ENCODE measurements around the gene MYO15B. TPM values are rescaled to one million over a fixed set of nuclear protein-coding genes. Genes with fewer than 3 reads are reported as not detected.

Gene MYO15B
- total RNA-seq, 1 donor from 2014 or later, result 18.1 TPM

DNA sequence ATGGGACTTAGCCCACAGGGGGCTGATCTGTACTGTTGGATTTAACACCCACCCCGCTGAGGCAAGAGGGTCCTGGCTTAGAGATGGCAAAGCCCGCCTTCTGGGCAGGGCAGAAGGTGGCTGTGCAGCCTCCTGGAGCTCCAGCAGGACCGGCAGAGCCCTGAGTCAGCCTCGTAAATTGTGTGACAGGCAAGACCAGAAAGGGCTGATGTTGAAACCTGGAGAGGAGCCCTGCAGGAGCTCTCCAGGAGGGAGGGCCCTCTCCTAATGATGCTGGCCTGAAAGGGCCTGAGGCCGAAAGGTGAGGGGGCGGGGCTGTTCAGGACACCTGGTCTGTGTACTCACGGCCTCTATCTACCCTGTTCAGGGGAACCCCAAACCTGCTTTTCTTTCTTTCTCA lies 22.5 kb upstream of the MYO15B start:
- Mint-ChIP-seq H3K4me3 (no peak overlapping the region), H3K9me3 (no peaks in the 10 kb centered on the region), H3K4me1 (ENCODE audit: low read depth) (no peaks in the 10 kb centered on the region), H3K27ac (no peak overlapping the region), H3K27me3 (ENCODE audit: insufficient read depth) (no peaks in the 10 kb centered on the region), H3K36me3 (ENCODE audit: low read depth) (no peaks in the 10 kb centered on the region)
- intact Hi-C loops (cut with micrococcal nuclease), result no loop called here
- no peak for DNase-seq (ENCODE audit: low spot score)

DNA sequence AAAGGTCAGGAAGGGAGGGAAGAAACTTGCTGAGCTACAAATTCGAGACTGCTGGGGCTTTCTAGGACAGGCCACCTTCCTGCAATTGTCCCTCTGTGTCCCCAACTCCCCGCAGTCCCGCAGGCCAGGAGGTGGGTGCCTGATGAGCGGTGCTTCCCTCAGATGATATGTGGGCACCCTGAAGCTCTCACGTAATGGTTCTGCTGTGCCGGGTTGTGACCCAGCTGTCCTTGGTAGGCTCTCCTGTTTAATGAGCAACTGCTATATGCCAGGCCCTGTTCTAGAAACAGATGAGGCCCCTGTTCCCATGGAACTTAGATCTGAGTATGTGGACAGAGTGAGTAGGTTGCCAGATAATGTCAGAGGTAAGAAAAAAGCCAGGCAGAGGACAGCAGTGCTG lies 22.0 kb upstream of the MYO15B start:
- no peak overlapping the region for H3K27ac Mint-ChIP-seq
- no peaks in the 10 kb centered on the region for H3K9me3 Mint-ChIP-seq
- H3K36me3 Mint-ChIP-seq (ENCODE audit: low read depth), result no peaks in the 10 kb centered on the region
- H3K4me3 Mint-ChIP-seq, result no peak overlapping the region
- no peaks in the 10 kb centered on the region for H3K4me1 Mint-ChIP-seq (ENCODE audit: low read depth)
- intact Hi-C loops (cut with micrococcal nuclease), result no loop called here
- no peaks in the 10 kb centered on the region for H3K27me3 Mint-ChIP-seq (ENCODE audit: insufficient read depth)
- DNase-seq (ENCODE audit: low spot score), result no peak

DNA sequence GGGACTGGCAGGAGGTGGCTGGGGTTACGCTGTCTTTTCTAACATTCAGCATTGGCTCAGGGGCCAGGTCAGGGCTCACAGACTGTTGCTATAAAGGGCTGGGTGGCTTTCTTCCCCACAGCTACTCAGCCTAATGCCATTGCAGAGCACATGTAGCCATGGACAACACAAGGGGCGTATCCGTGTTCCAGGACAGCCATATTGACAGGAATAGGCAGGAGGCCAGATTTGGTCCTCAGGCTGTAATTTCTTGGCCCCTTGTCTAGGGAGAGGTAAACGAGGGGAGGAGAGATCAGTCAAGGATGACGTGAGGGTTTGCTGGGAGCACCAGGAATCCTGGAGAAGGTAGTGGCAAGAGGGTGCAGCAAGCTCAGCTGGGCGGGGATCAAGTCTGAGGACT lies 21.2 kb upstream of the MYO15B start:
- intact Hi-C loops (cut with micrococcal nuclease), result no loop called here
- DNase-seq (ENCODE audit: low spot score), result no peak
- Mint-ChIP-seq H3K36me3 (ENCODE audit: low read depth) (no peaks in the 10 kb centered on the region), H3K4me3 (no peak overlapping the region), H3K27me3 (ENCODE audit: insufficient read depth) (no peaks in the 10 kb centered on the region), H3K9me3 (no peaks in the 10 kb centered on the region), H3K27ac (no peak overlapping the region), H3K4me1 (ENCODE audit: low read depth) (peaks cover 4% of the 10 kb centered on the region)

DNA sequence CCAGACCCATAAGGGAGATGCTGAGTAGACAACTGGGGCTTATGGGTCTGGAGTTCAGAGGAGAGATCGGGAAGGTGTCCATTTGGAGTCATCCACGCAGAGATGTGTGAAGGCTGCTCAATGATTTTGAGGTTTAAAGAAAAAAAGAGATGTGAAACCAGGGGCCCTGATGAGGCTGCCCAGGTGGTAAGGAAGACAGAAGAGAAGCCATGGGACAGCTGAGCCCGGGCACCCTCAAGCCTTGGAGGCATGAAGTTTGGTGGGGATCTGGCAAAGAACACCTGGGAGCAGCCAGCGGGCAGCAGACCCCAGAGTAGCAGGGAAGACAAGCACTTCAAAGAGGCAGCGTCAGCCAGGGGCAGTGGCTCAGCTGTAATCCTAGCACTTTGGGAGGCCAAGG lies 20.8 kb upstream of the MYO15B start:
- Mint-ChIP-seq H3K4me1 (ENCODE audit: low read depth) (peaks cover 5% of the 10 kb centered on the region), H3K27ac (no peak overlapping the region), H3K9me3 (no peaks in the 10 kb centered on the region), H3K27me3 (ENCODE audit: insufficient read depth) (no peaks in the 10 kb centered on the region), H3K36me3 (ENCODE audit: low read depth) (no peaks in the 10 kb centered on the region), H3K4me3 (no peak overlapping the region)
- intact Hi-C loops (cut with micrococcal nuclease), result no loop called here
- no peak for DNase-seq (ENCODE audit: low spot score)

DNA sequence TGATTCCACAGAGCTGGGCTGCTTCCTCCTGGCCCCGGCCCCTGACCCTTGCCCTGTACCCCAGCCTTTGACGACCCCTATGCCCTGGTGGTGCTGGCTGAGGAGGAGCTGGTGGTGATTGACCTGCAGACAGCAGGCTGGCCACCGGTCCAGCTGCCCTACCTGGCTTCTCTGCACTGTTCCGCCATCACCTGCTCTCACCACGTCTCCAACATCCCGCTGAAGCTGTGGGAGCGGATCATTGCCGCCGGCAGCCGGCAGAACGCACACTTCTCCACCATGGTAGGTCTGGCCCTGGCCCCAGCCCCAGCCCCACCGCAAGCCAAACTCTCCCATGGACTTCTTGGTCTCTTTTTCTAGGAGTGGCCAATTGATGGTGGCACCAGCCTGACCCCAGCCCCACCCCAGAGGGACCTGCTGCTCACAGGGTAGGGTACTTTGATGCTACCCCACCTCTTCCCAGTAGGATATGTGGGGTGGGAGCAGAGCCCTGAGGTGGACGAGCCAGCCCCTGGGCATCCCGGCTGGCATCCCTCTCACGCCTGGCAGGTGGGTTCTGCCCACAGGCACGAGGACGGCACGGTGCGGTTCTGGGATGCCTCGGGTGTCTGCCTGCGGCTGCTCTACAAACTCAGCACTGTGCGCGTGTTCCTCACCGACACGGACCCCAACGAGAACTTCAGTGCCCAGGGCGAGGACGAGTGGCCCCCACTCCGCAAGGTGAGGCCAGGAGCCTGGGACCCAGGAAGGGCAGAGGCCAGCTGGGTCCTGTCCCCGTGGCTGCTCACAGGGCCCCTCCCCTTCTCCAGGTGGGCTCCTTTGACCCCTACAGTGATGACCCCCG lies 19.0 kb upstream of the MYO15B start:
- Mint-ChIP-seq H3K36me3 (ENCODE audit: low read depth) (no peaks in the 10 kb centered on the region), H3K4me1 (ENCODE audit: low read depth) (peaks cover 5% of the 10 kb centered on the region), H3K4me3 (no peak overlapping the region), H3K27ac (no peak overlapping the region), H3K27me3 (ENCODE audit: insufficient read depth) (no peaks in the 10 kb centered on the region), H3K9me3 (no peaks in the 10 kb centered on the region)
- DNase-seq (ENCODE audit: low spot score), result no peak
- intact Hi-C loops (cut with micrococcal nuclease), result no loop called here

DNA sequence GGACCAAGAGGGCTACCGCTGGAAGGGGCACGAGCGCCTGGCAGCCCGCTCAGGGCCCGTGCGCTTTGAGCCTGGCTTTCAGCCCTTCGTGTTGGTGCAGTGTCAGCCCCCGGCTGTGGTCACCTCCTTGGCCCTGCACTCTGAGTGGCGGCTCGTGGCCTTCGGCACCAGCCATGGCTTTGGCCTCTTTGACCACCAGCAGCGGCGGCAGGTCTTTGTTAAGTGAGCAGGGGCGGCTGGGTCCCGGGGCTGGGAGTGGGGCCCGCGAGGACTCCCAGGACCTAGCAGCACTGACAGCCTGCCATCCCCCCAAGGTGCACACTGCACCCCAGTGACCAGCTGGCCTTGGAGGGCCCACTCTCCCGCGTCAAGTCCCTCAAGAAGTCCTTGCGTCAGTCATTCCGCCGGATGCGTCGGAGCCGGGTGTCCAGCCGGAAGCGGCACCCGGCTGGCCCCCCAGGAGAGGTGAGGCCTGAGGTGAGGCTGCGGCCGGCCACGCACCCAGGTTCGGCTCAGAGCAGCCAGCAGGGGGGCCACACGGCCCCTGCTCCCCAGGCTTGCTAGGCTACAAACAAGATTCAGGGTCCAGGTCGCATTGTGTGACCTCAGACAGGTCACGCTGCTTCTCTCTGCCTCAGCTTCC lies 17.4 kb upstream of the MYO15B start:
- no peak overlapping the region for H3K4me3 Mint-ChIP-seq
- no peaks in the 10 kb centered on the region for H3K9me3 Mint-ChIP-seq
- H3K27ac Mint-ChIP-seq, result no peak overlapping the region
- intact Hi-C loops (cut with micrococcal nuclease), result no loop called here
- peaks cover 5% of the 10 kb centered on the region for H3K4me1 Mint-ChIP-seq (ENCODE audit: low read depth)
- no peaks in the 10 kb centered on the region for H3K27me3 Mint-ChIP-seq (ENCODE audit: insufficient read depth)
- no peak for DNase-seq (ENCODE audit: low spot score)
- H3K36me3 Mint-ChIP-seq (ENCODE audit: low read depth), result no peaks in the 10 kb centered on the region

DNA sequence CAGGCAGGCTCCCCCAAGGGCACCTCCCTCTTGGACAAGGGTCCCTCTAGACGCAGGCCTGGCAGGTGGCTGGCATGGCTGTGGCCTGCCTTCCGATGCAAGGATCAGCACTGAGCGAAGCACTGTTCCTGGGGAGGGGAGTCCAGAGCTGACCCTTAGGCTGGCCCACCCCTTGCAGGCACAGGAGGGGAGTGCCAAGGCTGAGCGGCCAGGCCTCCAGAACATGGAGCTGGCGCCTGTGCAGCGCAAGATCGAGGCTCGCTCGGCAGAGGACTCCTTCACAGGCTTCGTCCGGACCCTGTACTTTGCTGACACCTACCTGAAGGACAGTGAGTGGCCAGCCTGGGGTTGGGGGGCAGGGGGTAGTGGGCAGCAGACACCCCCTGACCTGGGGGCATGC lies 16.8 kb upstream of the MYO15B start:
- DNase-seq (ENCODE audit: low spot score), result no peak
- intact Hi-C loops (cut with micrococcal nuclease), result no loop called here
- Mint-ChIP-seq H3K4me1 (ENCODE audit: low read depth) (peaks cover 5% of the 10 kb centered on the region), H3K4me3 (no peak overlapping the region), H3K27ac (no peak overlapping the region), H3K36me3 (ENCODE audit: low read depth) (no peaks in the 10 kb centered on the region), H3K27me3 (ENCODE audit: insufficient read depth) (no peaks in the 10 kb centered on the region), H3K9me3 (no peaks in the 10 kb centered on the region)

DNA sequence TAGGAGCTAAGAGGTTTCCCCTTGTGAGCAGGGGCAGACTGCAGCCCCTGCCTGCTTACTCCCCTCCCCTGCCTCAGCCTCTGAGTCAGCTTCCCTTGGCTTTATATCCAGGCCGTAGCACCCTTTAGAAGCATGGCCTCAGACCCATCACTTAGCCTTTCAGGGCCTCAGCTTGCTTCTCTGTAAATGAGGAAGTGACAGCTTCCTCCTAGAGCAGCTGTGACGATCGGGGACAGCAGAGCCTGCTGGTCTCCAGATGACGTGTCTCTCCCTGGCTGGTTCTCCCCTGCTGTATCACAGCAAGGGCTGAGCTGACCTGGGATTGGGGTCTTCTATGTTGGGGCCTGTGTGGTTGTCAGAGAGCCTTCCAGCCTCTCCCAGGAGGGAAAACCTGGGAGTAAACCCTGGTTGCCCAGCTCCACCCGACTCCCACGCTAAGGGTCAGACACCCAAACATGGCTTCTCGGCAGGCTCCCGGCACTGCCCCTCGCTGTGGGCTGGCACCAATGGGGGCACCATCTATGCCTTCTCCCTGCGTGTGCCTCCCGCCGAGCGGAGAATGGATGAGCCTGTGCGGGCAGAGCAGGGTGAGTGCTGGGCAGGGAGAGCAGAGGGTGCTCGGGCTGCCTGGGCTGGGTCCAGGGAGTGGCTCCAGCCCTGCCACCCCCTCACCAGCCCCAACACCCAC lies 16.3 kb upstream of the MYO15B start:
- Mint-ChIP-seq H3K4me3 (no peak overlapping the region), H3K36me3 (ENCODE audit: low read depth) (no peaks in the 10 kb centered on the region), H3K4me1 (ENCODE audit: low read depth) (peaks cover 5% of the 10 kb centered on the region), H3K9me3 (no peaks in the 10 kb centered on the region), H3K27ac (peak overlapping the region; percentile 83), H3K27me3 (ENCODE audit: insufficient read depth) (no peaks in the 10 kb centered on the region)
- peak; percentile 40 for DNase-seq (ENCODE audit: low spot score)
- intact Hi-C loops (cut with micrococcal nuclease), result no loop called here

DNA sequence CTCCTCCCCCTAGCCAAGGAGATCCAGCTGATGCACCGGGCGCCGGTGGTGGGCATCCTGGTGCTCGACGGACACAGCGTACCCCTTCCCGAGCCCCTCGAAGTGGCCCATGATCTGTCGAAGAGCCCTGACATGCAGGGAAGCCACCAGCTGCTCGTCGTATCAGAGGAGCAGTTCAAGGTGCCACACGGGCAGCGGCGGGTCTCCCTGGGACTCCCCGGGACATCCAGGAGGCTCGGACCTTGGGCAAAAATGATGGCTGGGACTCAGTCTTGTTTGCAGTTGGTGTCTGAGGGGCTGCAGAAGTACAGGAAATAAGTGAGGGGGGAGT lies 15.8 kb upstream of the MYO15B start:
- H3K9me3 Mint-ChIP-seq, result no peaks in the 10 kb centered on the region
- no peaks in the 10 kb centered on the region for H3K27me3 Mint-ChIP-seq (ENCODE audit: insufficient read depth)
- H3K4me3 Mint-ChIP-seq, result no peak overlapping the region
- H3K4me1 Mint-ChIP-seq (ENCODE audit: low read depth), result peaks cover 5% of the 10 kb centered on the region
- intact Hi-C loops (cut with micrococcal nuclease), result no loop called here
- H3K27ac Mint-ChIP-seq, result no peak overlapping the region
- DNase-seq (ENCODE audit: low spot score), result no peak
- H3K36me3 Mint-ChIP-seq (ENCODE audit: low read depth), result no peaks in the 10 kb centered on the region

DNA sequence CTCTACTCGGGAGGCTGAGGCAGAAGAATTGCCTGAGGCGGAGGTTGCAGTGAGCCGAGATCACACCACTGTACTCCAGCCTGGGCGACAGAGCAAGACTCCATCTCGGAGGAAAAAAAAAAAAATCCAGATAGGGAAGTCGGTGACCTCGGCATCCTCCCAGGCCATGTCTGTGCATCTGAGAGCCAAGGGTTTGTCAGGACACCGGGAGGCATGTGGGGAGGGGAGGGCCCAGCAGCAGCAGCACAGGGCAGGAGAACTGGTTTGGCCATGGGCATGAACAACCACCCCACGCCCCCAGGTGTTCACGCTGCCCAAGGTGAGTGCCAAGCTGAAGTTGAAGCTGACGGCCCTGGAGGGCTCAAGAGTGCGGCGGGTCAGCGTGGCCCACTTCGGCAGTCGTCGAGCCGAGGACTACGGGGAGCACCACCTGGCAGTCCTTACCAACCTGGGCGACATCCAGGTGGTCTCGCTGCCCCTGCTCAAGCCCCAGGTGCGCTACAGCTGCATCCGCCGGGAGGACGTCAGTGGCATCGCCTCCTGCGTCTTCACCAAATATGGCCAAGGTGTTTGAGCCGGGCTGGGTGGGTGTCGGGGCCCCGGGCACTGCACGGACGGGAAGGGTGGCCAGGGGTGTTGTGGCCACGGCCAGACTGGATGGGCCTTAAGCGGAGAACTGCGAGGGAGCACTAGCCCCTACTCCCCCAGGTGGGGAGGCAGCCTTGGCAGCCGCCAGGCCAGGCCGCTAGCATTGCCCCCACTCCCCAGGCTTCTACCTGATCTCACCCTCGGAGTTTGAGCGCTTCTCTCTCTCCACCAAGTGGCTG lies 14.7 kb upstream of the MYO15B start:
- intact Hi-C loops (cut with micrococcal nuclease), result no loop called here
- no peak for DNase-seq (ENCODE audit: low spot score)
- no peak overlapping the region for H3K27ac Mint-ChIP-seq
- peaks cover 5% of the 10 kb centered on the region for H3K4me1 Mint-ChIP-seq (ENCODE audit: low read depth)
- no peaks in the 10 kb centered on the region for H3K9me3 Mint-ChIP-seq
- H3K27me3 Mint-ChIP-seq (ENCODE audit: insufficient read depth), result peaks cover 1% of the 10 kb centered on the region
- H3K4me3 Mint-ChIP-seq, result no peak overlapping the region
- H3K36me3 Mint-ChIP-seq (ENCODE audit: low read depth), result no peaks in the 10 kb centered on the region

DNA sequence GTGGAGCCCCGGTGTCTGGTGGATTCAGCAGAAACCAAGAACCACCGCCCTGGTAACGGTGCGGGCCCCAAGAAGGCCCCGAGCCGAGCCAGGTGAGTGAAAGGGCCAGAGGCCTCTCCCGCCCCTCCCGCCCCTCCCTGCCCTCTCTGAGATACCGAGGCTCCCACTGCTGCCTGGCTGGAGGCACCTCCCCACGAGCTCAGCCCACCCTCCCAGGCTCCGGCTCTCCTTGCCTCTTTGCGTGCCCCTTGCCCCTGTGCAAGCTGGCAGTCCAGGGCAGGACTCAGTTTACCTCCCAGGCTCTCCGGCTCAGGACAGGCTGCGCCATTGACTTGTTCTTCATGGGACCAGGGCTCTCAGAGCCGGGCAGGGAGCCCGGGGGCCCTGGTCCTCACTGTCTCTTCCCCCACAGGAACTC lies 14.1 kb upstream of the MYO15B start:
- H3K4me1 Mint-ChIP-seq (ENCODE audit: low read depth), result peaks cover 5% of the 10 kb centered on the region
- H3K4me3 Mint-ChIP-seq, result no peak overlapping the region
- H3K36me3 Mint-ChIP-seq (ENCODE audit: low read depth), result no peaks in the 10 kb centered on the region
- intact Hi-C loops (cut with micrococcal nuclease), result no loop called here
- no peaks in the 10 kb centered on the region for H3K9me3 Mint-ChIP-seq
- peaks cover 1% of the 10 kb centered on the region for H3K27me3 Mint-ChIP-seq (ENCODE audit: insufficient read depth)
- no peak for DNase-seq (ENCODE audit: low spot score)
- H3K27ac Mint-ChIP-seq, result no peak overlapping the region

DNA sequence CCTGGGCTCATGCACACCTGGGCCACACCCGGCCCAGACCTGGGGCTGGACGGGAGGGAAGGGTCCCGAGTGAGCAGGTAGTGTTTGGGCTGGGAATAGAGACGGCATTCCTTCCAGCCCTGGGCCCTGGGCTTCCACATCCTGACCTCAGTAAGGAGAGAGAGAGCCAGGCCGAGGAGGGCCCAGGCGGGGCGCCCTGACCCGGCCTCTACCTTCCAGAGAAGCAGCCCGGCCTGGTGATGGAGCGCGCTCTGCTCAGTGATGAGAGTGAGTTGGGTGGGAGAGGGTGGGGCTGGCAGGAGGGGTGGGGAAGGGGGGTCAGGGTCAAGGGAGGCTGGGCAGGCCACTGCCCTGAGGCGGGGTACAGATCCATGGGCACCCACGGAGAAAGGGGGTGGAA lies 13.6 kb upstream of the MYO15B start:
- Mint-ChIP-seq H3K9me3 (no peaks in the 10 kb centered on the region), H3K27ac (no peak overlapping the region), H3K27me3 (ENCODE audit: insufficient read depth) (peaks cover 1% of the 10 kb centered on the region), H3K4me1 (ENCODE audit: low read depth) (peaks cover 5% of the 10 kb centered on the region), H3K36me3 (ENCODE audit: low read depth) (no peaks in the 10 kb centered on the region), H3K4me3 (no peak overlapping the region)
- intact Hi-C loops (cut with micrococcal nuclease), result no loop called here
- no peak for DNase-seq (ENCODE audit: low spot score)
